ENCODE results near the gene SFXN4. TPM values are rescaled to one million over a fixed set of nuclear protein-coding genes. Genes with fewer than 3 reads are reported as not detected.
"Not testable (repeated sequence)": the region's sequence is repeated elsewhere in the genome, so short reads cannot be mapped to it uniquely, and the experiment has no call there.

SFXN4 gene
- total RNA-seq, 2 experiments from 2014 or later: 29.9 to 33.4 TPM

DNA sequence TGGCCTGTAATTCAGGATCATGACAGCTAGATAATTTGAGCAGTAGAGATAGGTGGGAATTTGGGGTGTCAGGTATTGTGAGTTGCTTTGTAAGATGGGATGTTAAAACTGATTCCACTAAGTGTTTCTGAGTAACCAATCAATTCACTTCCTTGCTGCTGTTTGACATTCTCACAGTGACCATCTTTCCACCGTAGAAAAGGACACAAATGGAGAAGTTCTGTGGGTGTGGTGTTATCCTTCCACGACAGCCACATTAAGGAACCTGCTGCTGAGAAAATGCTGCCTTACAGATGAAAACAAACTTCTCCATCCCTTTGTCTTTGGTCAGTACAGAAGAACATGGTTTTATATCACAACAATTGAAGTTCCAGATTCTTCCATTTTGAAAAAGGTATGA lies 57.7 kb downstream of the SFXN4 start:
- Mint-ChIP-seq H3K4me1 (peaks cover 17% of the 10 kb centered on the region), H3K36me3 (peaks cover 24% of the 10 kb centered on the region)
- not testable (repeated sequence) for H3K27ac Mint-ChIP-seq; H3K9me3 Mint-ChIP-seq (ENCODE audit: low read depth); H3K27me3 Mint-ChIP-seq; DNase-seq; H3K4me3 Mint-ChIP-seq; ATAC-seq
- CTCF ChIA-PET: interaction anchor here (1.4 kb wide), 1 partner anchor 23 kb away, joined by 4 read pairs; no protein-coding TSS in a partner anchor

DNA sequence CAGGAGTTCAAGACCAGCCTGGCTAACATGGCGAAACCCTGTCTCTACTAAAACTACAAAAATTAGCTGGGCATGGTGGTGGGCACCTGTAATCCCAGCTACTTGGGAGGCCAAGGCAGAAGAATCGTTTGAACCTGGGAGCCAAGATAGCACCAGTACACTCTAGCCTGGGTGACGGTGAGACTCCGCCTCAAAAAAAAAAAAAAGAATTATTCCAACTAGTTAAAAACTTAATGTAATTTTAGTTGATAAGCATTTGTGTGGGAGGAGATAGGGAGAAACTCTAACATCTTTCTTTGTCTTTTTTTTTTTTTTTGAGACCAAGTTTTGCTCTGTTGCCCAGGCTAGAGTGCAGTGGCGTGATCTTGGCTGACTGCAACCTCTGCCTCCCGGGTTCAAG lies 58.4 kb downstream of the SFXN4 start:
- not testable (repeated sequence) for H3K4me3 Mint-ChIP-seq; ATAC-seq; H3K27me3 Mint-ChIP-seq; H3K27ac Mint-ChIP-seq; DNase-seq; H3K9me3 Mint-ChIP-seq (ENCODE audit: low read depth)
- Mint-ChIP-seq H3K4me1 (peaks cover 17% of the 10 kb centered on the region), H3K36me3 (peaks cover 21% of the 10 kb centered on the region)
- CTCF ChIA-PET: interaction anchor here (1.0 to 1.4 kb wide), 2 partner anchors 22 to 80 kb away, joined by 3 to 4 read pairs; no protein-coding TSS in a partner anchor

DNA sequence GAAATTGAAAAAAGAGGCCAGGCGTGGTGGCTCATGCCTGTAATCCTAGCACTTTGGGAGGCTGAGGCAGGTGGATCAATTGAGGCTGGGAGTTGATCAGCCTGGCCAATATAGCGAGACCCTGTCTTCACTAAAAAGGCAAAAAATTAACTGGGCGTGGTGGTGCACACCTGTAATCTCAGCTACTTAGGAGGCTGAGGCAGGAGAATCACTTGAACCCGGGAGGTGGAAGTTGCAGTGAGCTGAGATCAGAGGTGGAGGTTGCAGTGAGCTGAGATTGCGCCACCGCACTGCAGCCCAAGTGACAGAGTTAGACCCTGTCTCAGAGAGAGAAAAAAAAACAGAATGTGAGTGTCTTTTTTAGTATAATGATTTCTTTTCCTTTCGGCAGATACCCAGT lies 59.6 kb downstream of the SFXN4 start:
- not testable (repeated sequence) for H3K9me3 Mint-ChIP-seq (ENCODE audit: low read depth); ATAC-seq; H3K27me3 Mint-ChIP-seq; DNase-seq
- H3K36me3 Mint-ChIP-seq: peaks cover 16% of the 10 kb centered on the region
- peak overlapping the region; percentile 28 for H3K27ac Mint-ChIP-seq
- CTCF ChIA-PET: interaction anchor here (0.7 to 1.0 kb wide), 3 partner anchors 9 to 339 kb away, joined by 3 to 4 read pairs (median 3); no protein-coding TSS in a partner anchor
- peaks cover 26% of the 10 kb centered on the region for H3K4me1 Mint-ChIP-seq
- peak overlapping the region; percentile 77 for H3K4me3 Mint-ChIP-seq

DNA sequence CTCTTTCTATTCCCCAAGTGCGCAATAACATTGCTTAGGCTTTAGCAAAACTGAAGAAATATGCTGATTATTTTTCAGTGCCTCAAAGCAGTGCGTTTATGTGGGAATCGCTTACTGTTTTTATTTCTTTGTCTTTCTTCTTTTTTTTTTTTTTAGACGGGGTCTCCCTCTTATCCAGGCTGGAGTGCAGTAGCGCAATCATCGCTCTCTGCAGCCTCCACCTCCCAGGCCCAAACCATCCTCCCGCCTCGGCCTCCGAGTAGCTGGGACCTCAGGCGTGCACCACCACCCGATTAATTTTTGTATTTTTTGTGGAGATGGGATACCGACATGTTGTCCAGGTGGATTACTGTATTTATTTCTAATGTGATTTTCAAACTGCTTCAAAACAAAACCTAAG lies 60.4 kb downstream of the SFXN4 start:
- H3K36me3 Mint-ChIP-seq: peaks cover 15% of the 10 kb centered on the region
- ATAC-seq (no peak), DNase-seq (no peak)
- H3K27ac Mint-ChIP-seq: no peak overlapping the region
- H3K9me3 Mint-ChIP-seq (ENCODE audit: low read depth): no peaks in the 10 kb centered on the region
- CTCF ChIA-PET: interaction anchor here (1.0 to 2.7 kb wide), 9 partner anchors 9 to 438 kb away, joined by 3 to 10 read pairs (median 7); partner anchors contain the start of gene RGS10
- H3K4me3 Mint-ChIP-seq: peak overlapping the region; percentile 77
- peaks cover 33% of the 10 kb centered on the region for H3K4me1 Mint-ChIP-seq
- peaks cover 2% of the 10 kb centered on the region for H3K27me3 Mint-ChIP-seq

DNA sequence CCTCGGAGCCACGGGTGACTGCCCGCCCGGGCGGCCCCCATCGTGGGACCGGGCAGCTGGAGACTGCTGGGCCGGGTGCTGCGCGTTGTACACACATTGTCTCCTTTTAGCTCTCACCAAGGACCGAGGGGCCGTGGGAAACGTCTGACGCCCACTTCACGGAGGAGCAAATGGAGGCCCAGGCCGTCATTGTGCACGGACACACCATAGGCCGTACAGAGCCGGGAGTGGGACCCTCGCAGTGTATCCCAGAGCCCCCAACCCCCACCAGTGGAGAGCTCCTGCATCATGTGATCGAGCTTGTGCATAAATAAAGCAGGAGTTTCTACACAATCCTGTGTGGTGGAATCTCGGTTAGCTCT lies 60.9 kb downstream of the SFXN4 start:
- H3K9me3 Mint-ChIP-seq (ENCODE audit: low read depth): no peaks in the 10 kb centered on the region
- peaks cover 11% of the 10 kb centered on the region for H3K36me3 Mint-ChIP-seq
- CTCF ChIA-PET: interaction anchor here (1.0 to 2.7 kb wide), 10 partner anchors 9 to 438 kb away, joined by 3 to 10 read pairs (median 6); partner anchors contain the start of gene RGS10
- ATAC-seq (no peak), DNase-seq (peak; percentile 51)
- H3K27ac Mint-ChIP-seq: peak overlapping the region; percentile 59
- peaks cover 34% of the 10 kb centered on the region for H3K4me1 Mint-ChIP-seq
- peak overlapping the region; percentile 77 for H3K4me3 Mint-ChIP-seq
- H3K27me3 Mint-ChIP-seq: peaks cover 2% of the 10 kb centered on the region

DNA sequence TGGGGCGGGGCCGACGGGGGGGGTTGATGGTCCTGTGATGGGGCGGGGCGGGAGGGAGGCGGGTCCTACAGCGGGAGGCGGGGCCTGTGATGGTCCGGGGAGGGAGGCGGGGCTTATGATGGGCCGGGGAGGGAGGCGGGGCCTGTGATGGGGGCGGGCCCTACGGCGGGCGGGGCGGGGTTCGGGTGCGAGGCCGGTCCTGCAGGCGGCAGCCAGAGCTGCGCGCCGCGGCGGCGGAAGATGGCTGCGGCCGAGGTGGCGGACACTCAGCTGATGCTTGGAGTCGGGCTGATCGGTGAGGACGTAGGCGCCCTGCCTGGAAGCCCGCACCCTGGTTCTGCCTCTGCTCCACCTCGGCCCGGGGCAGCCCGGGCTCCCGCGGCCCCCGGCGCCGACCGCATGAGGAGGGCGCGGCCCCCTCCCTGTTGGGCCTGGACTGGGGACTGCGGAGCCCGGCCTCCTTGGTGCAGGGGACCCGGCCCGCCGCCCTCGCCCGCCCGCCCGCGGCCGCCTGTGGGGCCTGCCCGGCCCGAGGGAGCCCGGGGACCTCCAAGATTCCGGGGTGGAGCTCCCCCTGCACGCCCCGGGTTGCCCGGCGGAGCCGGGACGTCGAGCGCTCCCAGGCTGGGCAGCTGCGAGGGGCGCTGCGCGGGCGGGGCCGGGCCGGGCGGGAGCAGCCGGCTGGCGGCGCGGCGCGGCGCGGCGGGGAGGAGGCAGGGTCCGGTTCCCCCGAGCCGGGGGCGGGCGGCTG lies 61.4 kb downstream of the SFXN4 start, which contains the start of gene DENND10:
DENND10 (plus strand) TSS at position 211 of the 751 bp plus-strand sequence; CDS start at position 241, 30 bp downstream.
- peak within 1 kb of the TSS; percentile 77 for H3K4me3 Mint-ChIP-seq
- no peaks in the 10 kb centered on the region for H3K9me3 Mint-ChIP-seq (ENCODE audit: low read depth)
- peak; percentile 83 for DNase-seq
- H3K27ac Mint-ChIP-seq: peak within 1 kb of the TSS; percentile 59
- CTCF ChIA-PET: interaction anchor here (1.0 to 2.7 kb wide), 11 partner anchors 8 to 439 kb away, joined by 3 to 10 read pairs (median 5); partner anchors contain the start of gene RGS10
- peak; percentile 88 for ATAC-seq
- H3K36me3 Mint-ChIP-seq: peaks cover 10% of the 10 kb centered on the region
- H3K4me1 Mint-ChIP-seq: peaks cover 34% of the 10 kb centered on the region
- peaks cover 2% of the 10 kb centered on the region for H3K27me3 Mint-ChIP-seq

DNA sequence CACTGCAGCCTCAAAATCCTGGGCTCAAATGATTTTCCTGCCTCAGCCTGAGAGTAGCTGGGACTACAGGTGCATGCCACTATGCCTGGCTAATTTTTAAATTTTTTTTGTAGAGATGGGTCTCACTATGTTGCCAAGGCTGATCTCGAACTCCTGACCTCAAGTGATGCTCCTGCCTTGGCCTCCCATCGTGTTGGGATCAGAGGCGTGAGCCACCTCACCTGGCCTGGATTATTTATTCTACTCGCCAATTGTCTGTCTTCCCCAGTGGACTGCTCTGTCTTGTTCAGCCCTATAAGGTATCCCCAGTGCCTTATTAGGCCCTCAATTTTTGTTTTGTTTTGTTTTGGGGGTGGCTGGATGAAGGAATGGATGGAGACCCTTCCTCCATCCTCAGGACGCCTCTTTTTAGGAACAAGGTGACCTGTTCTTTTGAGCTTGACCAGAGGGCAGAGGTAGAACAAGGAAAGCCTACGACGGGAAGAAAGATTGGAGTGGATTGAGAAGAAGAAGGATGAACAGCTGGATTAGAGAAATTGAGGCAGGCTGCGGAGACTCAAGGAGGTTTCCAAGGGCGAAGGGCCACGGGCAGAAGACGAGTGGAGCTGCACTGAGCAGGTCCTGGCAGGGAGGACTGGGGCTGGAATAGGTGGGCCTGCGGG lies 62.1 kb downstream of the SFXN4 start:
- Mint-ChIP-seq H3K27ac (peak overlapping the region; percentile 25), H3K27me3 (peaks cover 2% of the 10 kb centered on the region), H3K36me3 (peaks cover 8% of the 10 kb centered on the region), H3K9me3 (ENCODE audit: low read depth) (no peaks in the 10 kb centered on the region), H3K4me3 (peak overlapping the region; percentile 64), H3K4me1 (peaks cover 34% of the 10 kb centered on the region)
- CTCF ChIA-PET: interaction anchor here (1.0 to 2.7 kb wide), 8 partner anchors 8 to 30 kb away, joined by 3 to 10 read pairs (median 6); no protein-coding TSS in a partner anchor
- ATAC-seq: no peak
- no peak for DNase-seq

DNA sequence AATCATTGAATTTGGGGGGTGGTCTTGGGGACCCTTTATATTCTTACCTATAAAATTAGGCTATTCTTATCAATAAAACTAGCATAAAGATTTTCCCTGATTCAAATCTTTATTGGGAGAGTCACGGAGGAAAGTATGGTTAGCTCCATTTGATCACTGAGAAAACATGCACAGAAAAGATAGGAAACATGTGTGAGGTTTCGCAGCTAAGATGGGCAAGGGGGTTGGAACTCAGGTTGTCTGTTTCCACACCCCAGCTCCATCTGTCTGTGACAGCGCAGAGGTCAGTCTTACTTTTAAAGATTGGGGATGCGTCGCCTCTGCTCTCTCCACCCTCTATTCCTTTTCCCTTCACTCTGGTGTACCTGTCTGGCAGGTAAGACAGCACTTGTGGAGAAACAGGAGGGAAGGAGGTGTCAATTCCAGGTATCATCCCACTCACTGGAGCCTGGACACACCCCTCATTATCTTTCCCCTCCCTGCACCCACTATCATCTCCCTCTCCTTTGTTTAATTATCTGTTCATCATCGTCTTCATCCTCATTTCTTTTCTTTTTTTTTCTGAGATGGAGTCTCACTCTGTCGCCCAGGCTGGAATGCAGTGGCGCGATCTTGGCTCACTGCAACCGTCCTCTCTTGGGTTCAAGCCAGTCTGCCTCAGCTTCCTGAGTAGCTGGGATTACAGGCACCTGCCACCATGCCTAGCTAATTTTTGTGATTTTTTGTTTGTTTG lies 64.0 kb downstream of the SFXN4 start:
- CTCF ChIA-PET: interaction anchor here (1.3 to 2.6 kb wide), 5 partner anchors 11 to 97 kb away, joined by 3 to 12 read pairs (median 4); partner anchors contain the start of gene EIF3A
- peaks cover 1% of the 10 kb centered on the region for H3K36me3 Mint-ChIP-seq
- no peak for ATAC-seq
- no peak overlapping the region for H3K4me3 Mint-ChIP-seq
- no peak for DNase-seq
- H3K27ac Mint-ChIP-seq: no peak overlapping the region
- peaks cover 2% of the 10 kb centered on the region for H3K27me3 Mint-ChIP-seq
- no peaks in the 10 kb centered on the region for H3K9me3 Mint-ChIP-seq (ENCODE audit: low read depth)
- peaks cover 37% of the 10 kb centered on the region for H3K4me1 Mint-ChIP-seq

DNA sequence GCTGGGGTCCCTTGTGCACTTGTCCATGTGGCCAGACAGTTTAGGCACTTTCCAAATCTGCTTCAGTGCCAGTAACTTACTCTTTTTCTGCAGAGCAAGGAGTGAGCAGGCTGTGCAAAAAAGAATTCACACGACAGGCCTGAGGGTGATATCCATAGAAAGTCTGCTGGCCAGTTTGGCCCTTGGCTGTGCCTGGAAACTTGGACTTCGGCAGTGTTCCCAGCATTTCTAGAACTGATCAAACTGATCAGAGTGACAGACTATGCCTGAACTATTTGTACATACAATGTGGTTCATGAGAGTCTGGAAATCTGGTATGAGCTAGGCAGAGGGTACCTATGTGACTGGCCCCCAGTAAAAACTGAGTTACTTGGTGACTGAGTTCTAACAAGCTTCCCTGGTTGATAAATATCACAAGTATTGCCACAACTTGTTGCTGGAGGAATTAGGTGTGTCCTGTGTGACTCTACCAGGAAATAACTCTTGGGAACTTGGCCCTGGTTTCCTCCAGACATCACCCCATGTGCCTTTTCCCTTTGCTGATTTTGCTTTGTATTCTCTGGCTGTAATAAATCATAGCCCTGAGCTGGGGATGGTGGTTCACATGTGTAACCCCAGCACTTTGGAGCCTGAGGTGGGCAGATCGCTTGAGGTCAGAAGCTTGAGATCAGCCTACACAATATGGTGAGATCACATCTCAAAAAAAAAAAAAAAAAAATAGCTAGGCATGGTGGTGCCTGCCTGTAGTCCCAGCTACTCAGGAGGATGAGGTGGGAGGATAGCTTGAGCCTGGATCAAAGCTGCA lies 64.9 kb downstream of the SFXN4 start:
- ATAC-seq (no peak), DNase-seq (peak; percentile 44)
- H3K9me3 Mint-ChIP-seq (ENCODE audit: low read depth): no peaks in the 10 kb centered on the region
- peaks cover 40% of the 10 kb centered on the region for H3K4me1 Mint-ChIP-seq
- H3K4me3 Mint-ChIP-seq: no peak overlapping the region
- peaks cover 1% of the 10 kb centered on the region for H3K36me3 Mint-ChIP-seq
- CTCF ChIA-PET: interaction anchor here (0.7 to 2.6 kb wide), 6 partner anchors 10 to 98 kb away, joined by 3 to 12 read pairs (median 4); partner anchors contain the start of gene EIF3A
- peaks cover 2% of the 10 kb centered on the region for H3K27me3 Mint-ChIP-seq
- H3K27ac Mint-ChIP-seq: peak overlapping the region; percentile 77

DNA sequence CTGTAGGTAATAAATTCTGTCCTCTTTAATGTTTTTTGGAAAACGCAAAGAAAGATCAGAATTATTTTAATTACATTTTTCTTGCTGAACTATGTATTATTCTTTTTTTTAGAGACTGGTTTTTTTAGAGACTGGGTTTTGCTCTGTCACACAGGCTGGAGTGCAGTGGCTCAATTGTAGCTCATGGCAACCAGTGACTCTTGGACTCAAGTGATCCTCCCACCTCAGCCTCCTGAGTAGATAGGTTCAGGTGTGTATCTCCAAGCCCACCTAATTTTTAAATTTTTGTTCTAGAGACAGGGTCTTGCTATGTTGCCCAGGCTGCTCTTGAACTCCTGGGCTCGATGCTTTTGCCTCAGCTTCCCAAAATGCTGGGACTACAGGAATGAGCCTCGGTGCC lies 66.9 kb downstream of the SFXN4 start:
- peaks cover 2% of the 10 kb centered on the region for H3K27me3 Mint-ChIP-seq
- DNase-seq: no peak
- H3K4me1 Mint-ChIP-seq: peaks cover 36% of the 10 kb centered on the region
- no peak overlapping the region for H3K27ac Mint-ChIP-seq
- no peaks in the 10 kb centered on the region for H3K9me3 Mint-ChIP-seq (ENCODE audit: low read depth)
- no peak for ATAC-seq
- H3K4me3 Mint-ChIP-seq: no peak overlapping the region
- H3K36me3 Mint-ChIP-seq: peaks cover 1% of the 10 kb centered on the region
- CTCF ChIA-PET: no interaction called here

DNA sequence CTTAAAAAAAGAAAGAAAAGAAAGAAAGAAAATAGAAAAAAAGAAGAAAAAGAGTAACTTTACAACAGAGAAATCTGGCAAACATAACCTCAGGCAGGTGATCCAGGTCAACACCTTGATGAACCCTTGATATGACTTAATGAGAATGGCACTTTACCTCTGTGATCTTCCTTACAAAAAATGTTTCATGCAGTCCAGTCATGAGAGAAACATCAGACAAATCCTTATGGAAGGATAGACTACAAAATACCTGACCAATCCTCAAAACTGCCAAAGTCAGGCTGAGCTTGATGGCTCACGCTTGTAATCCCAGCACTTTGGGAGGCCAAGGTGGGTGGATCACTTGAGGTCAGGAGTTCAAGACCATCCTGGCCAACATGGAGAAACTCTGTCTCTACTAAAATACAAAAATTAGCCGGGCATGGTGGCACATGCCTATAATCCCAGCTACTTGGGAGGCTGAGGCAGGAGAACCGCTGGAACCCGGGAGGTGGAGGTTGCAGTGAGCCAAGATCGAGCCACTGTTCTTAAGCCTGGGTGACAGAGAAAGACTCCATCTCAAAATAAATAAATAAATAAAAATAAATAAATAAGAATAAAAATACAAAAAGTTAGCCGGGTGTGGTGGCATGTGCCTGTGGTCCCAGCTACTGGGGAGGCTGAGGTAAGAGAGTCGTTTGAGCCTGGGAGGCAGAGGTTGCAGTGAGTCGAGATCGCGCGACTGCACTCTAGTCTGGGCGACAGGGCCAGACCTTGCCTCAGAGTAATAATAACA lies 68.7 kb downstream of the SFXN4 start:
- H3K4me1 Mint-ChIP-seq: peaks cover 39% of the 10 kb centered on the region
- CTCF ChIA-PET: interaction anchor here (1.0 to 1.4 kb wide), 2 partner anchors 11 to 15 kb away, joined by 5 to 7 read pairs; no protein-coding TSS in a partner anchor
- H3K4me3 Mint-ChIP-seq; ATAC-seq; H3K36me3 Mint-ChIP-seq; DNase-seq; H3K9me3 Mint-ChIP-seq (ENCODE audit: low read depth); H3K27ac Mint-ChIP-seq; H3K27me3 Mint-ChIP-seq: not testable (repeated sequence)
